ENCODE measurements around the gene CORO2A. TPM values are rescaled to one million over a fixed set of nuclear protein-coding genes. Genes with fewer than 3 reads are reported as not detected.

CORO2A gene
- total and polyA plus RNA-seq, 2 of the 13 experiments (the other 11 are each of a cell fraction or from before 2014, with no cell fraction given): 14.4 to 15.3 TPM

- no peak for TF ChIP-seq FUBP1 (CRISPR knock-in tag; IDR thresholded peaks at IDR 0.05; ENCODE audit: borderline replicate concordance)
- no peak for TF ChIP-seq SETDB1 (CRISPR knock-in tag; IDR thresholded peaks at IDR 0.05; ENCODE audit: borderline replicate concordance)
- TF ChIP-seq ATM (IDR thresholded peaks at IDR 0.05; ENCODE audit: borderline replicate concordance): no peak
- no peak for TF ChIP-seq KDM5B (CRISPR knock-in tag; IDR thresholded peaks at IDR 0.05; ENCODE audit: borderline replicate concordance)
- no peak for TF ChIP-seq REXO4 (CRISPR knock-in tag; IDR thresholded peaks at IDR 0.05; ENCODE audit: borderline replicate concordance)
Observed at GRCh38 chr9:98201102-98201501, 8.7 kb upstream of the CORO2A start (continued).

DNA sequence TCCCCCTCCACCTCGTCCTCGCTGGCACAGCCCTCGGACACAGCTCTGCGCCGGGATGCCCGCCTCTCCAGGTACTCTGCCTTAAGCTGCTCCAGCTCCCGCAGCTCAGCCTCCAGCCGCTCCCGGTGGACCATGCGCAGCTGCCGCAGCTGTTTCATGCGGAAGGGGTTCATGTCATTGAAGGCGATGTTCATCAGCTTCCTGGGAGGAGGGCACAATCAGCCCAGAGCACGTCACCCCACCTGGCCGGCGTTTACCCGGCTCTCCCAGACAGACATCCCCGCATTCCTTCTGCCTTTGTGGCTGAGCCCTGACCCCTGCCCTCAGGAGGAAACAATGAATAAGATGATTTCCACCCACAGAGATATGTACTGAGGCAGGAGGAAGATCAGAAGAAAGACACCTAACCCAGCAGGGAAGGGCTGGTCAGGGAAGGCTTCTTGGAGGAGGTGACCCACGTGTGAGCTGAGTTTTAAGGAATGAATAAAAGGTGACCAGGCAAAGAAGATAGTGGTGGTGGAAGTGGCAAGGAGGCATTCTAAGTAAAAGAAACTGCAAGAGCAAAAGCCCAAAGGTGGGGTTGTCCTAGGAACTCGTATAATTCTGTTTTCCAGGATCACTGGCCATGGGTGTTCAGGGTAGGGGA, 7.1 kb upstream of the CORO2A start:
- in situ Hi-C loops (cut with HindIII; ENCODE audit: extremely low pct_ligation_motif_present, low pct_unique_long_range_greater_than_20kb) (no loop called here), intact Hi-C loops (cut with micrococcal nuclease; ENCODE audit: unreplicated experiment) (no loop called here)
- no peak for FAIRE-seq
- no peak for DNase-seq (ENCODE audit: low spot score)
- H2AFZ ChIP-seq (ENCODE audit: low read length): no peak overlapping the region
- H3K4me2 ChIP-seq (ENCODE audit: low read depth, low read length): no peak overlapping the region
- CTCF ChIA-PET (ENCODE audit: low intra/inter-chr PET ratio, low total read pairs): no interaction called here
- no peak overlapping the region for H3K27ac ChIP-seq (ENCODE audit: extremely low read length, insufficient read depth, low read length)
- TF ChIP-seq WIZ (CRISPR knock-in tag; IDR thresholded peaks at IDR 0.05) (no peak), STAG1 (CRISPR knock-in tag; IDR thresholded peaks at IDR 0.05) (no peak), HOXA9 (CRISPR knock-in tag; IDR thresholded peaks at IDR 0.05; ENCODE audit: borderline replicate concordance) (no peak), ZNF574 (CRISPR knock-in tag; IDR thresholded peaks at IDR 0.05) (no peak), ZNF124 (CRISPR knock-in tag; IDR thresholded peaks at IDR 0.05) (no peak)
- TF ChIP-seq, protein P1, sequence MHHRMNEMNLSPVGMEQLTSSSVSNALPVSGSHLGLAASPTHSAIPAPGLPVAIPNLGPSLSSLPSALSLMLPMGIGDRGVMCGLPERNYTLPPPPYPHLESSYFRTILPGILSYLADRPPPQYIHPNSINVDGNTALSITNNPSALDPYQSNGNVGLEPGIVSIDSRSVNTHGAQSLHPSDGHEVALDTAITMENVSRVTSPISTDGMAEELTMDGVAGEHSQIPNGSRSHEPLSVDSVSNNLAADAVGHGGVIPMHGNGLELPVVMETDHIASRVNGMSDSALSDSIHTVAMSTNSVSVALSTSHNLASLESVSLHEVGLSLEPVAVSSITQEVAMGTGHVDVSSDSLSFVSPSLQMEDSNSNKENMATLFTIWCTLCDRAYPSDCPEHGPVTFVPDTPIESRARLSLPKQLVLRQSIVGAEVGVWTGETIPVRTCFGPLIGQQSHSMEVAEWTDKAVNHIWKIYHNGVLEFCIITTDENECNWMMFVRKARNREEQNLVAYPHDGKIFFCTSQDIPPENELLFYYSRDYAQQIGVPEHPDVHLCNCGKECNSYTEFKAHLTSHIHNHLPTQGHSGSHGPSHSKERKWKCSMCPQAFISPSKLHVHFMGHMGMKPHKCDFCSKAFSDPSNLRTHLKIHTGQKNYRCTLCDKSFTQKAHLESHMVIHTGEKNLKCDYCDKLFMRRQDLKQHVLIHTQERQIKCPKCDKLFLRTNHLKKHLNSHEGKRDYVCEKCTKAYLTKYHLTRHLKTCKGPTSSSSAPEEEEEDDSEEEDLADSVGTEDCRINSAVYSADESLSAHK (CRISPR knock-in tag; IDR thresholded peaks at IDR 0.05; ENCODE audit: borderline replicate concordance): no peak
- no peak overlapping the region for H3K4me3 ChIP-seq (replicated peaks in 1 of 3; ENCODE audit: insufficient read depth in 1 of 3, low read depth in 2 of 3, low read length in 3 of 3)
- POLR2A ChIA-PET: no interaction called here
- H3K9ac ChIP-seq (ENCODE audit: insufficient read depth, low read depth, low read length): no peak overlapping the region
- H3K36me3 ChIP-seq (replicated peaks in 1 of 2; ENCODE audit: control insufficient read depth in 1 of 2, insufficient read depth in 2 of 2, low read length in 2 of 2): no peaks in the 10 kb centered on the region
- no peaks in the 10 kb centered on the region for H3K9me3 ChIP-seq (ENCODE audit: low read length)
- H3K4me1 ChIP-seq (ENCODE audit: insufficient read depth, low read length): peaks cover 14% of the 10 kb centered on the region
- BruUV-seq (replicated peaks): no TSS peak
- WGBS (ENCODE audit: low lambda C conversion rate): 89% methylated on average over 18 of the region's 20 CpGs
- no peaks in the 10 kb centered on the region for H3K79me2 ChIP-seq (ENCODE audit: insufficient read depth, low read length)
- H3K27me3 ChIP-seq (ENCODE audit: control insufficient read depth in 1 of 2, insufficient read depth in 2 of 2, low read length in 2 of 2): no peaks in the 10 kb centered on the region
- H4K20me1 ChIP-seq (ENCODE audit: insufficient read depth, low read length): no peaks in the 10 kb centered on the region
- ATAC-seq: no peak

Data from HepG2 (cell line).